ENCODE results near the gene GAK.

GAK gene

GRCh38 chr4:844752-845232 lies 87.3 kb downstream of the GAK start:
- no peak for DNase-seq

- DNase-seq = no peak
Observed at GRCh38 chr4:839675-840443, 92.3 kb downstream of the GAK start.

GRCh38 chr4:837772-838171 lies 94.3 kb downstream of the GAK start:
- no peak for DNase-seq

- DNase-seq = no peak
Observed at GRCh38 chr4:836750-837301, 95.3 kb downstream of the GAK start.

- no peak for DNase-seq
Observed at GRCh38 chr4:836003-836511, 96.1 kb downstream of the GAK start.

GRCh38 chr4:835148-836002 lies 96.7 kb downstream of the GAK start:
- DNase-seq = no peak

- DNase-seq = no peak
Observed at GRCh38 chr4:834368-835147, 97.6 kb downstream of the GAK start.

- no peak for DNase-seq
Observed at GRCh38 chr4:833731-834367, 98.3 kb downstream of the GAK start.

- no peak for DNase-seq
Observed at GRCh38 chr4:833156-833555, 99.0 kb downstream of the GAK start.

GRCh38 chr4:832536-832935 lies 99.6 kb downstream of the GAK start:
- DNase-seq = no peak

GRCh38 chr4:832108-832507 lies 100.0 kb downstream of the GAK start:
- DNase-seq = no peak

- no peak for DNase-seq
Observed at GRCh38 chr4:831483-831805, 100.7 kb downstream of the GAK start.

GRCh38 chr4:830601-831482 lies 101.3 kb downstream of the GAK start:
- no peak for DNase-seq

GRCh38 chr4:829761-830600 lies 102.1 kb downstream of the GAK start:
- DNase-seq = no peak

- no peak for DNase-seq
Observed at GRCh38 chr4:829291-829690, 102.8 kb downstream of the GAK start.

GRCh38 chr4:828641-829271 lies 103.4 kb downstream of the GAK start:
- DNase-seq = no peak

- DNase-seq = no peak
Observed at GRCh38 chr4:827209-828081, 104.7 kb downstream of the GAK start.

GRCh38 chr4:826508-827208 lies 105.5 kb downstream of the GAK start:
- no peak for DNase-seq

Measured in NCI-H1417 treated with DMSO at 0.1 percent for 48 hours (cell line).